B cell (primary cell): ENCODE measurements around the gene HCFC1. TPM values are rescaled to one million over a fixed set of nuclear protein-coding genes. Genes with fewer than 3 reads are reported as not detected.

Source experiments
- ATAC-seq: fragments of 200-7000 bp; cut with Tn5 transposase; one replicate; pipeline ENCODE4 v1.10.0; 2021; ENCODE audit warnings: low read depth, mild to moderate bottlenecking, moderate number of reproducible peaks, moderate library complexity
- CTCF ChIA-PET: fragments of 350-600 bp; sonication (Branson Sonifier 250); formaldehyde crosslinking; loops from one replicate; lab custom pipeline; 2021; ENCODE audit warnings: antibody characterized with exemption, inconsistent platforms; lab: Charles Lee
- POLR2A ChIA-PET: fragments of 350-600 bp; sonication (Branson Sonifier 250); formaldehyde crosslinking; loops from one replicate; lab custom pipeline; 2021; ENCODE audit warnings: antibody characterized with exemption; lab: Charles Lee
- DNase-seq: peaks from one replicate; pipeline ENCODE4 v3.0.0; 2013
- H2AFZ ChIP-seq: 2 replicates; pipeline ENCODE4 v1.6.1; 2012; ENCODE audit warnings: mild to moderate bottlenecking, low read depth, low read length; ENCODE audit not compliant: insufficient read depth, poor library complexity, severe bottlenecking
- H3K27ac ChIP-seq, 2 donors: 1 replicate in 1 of 2; 2 replicates in 1 of 2; pipeline ENCODE4 v1.5.1; 2012 to 2013; ENCODE audit warnings: low read length in 2 of 2, mild to moderate bottlenecking in 2 of 2, moderate library complexity in 1 of 2
- H3K27me3 ChIP-seq, 4 experiments: fragments of 200-600 bp in 1 of 4; sonication (generic) in 1 of 4; replicated peaks in 1 of 4; 1 replicate in 2 of 4; 2 replicates in 2 of 4; pipeline versions ENCODE4 v1.6.1 to v1.7.0; 2013 to 2016; ENCODE audit warnings: low read length in 3 of 4, mild to moderate bottlenecking in 2 of 4, mixed read lengths in 1 of 4, moderate library complexity in 1 of 4; ENCODE audit not compliant: insufficient read depth in 4 of 4, control insufficient read depth in 3 of 4; ENCODE audit errors: control extremely low read depth in 1 of 4
- H3K36me3 ChIP-seq, 2 experiments: replicated peaks in 1 of 2; 1 replicate in 1 of 2; 2 replicates in 1 of 2; pipeline versions ENCODE4 v1.6.1 to v1.7.1; 2013; ENCODE audit warnings: low read length in 1 of 2; ENCODE audit not compliant: insufficient read depth in 2 of 2, control insufficient read depth in 1 of 2; ENCODE audit errors: control extremely low read depth in 1 of 2, extremely low read depth in 1 of 2
- H3K4me1 ChIP-seq, 2 donors: fragments of 200-600 bp in 1 of 2; sonication (generic) in 1 of 2; 1 replicate in 1 of 2; 2 replicates in 1 of 2; pipeline versions ENCODE4 v1.5.1 to v1.6.1; 2013 to 2017; ENCODE audit warnings: low read length in 2 of 2; ENCODE audit not compliant: control insufficient read depth in 2 of 2, insufficient read depth in 2 of 2
- H3K4me2 ChIP-seq: replicated peaks from 2 replicates; pipeline ENCODE3; 2012; ENCODE audit warnings: mild to moderate bottlenecking, low read depth, low read length; ENCODE audit not compliant: poor library complexity, severe bottlenecking
- H3K4me3 ChIP-seq, 5 experiments: fragments of 200-600 bp in 1 of 5; sonication (generic) in 1 of 5; 1 replicate in 3 of 5; 2 replicates in 2 of 5; pipeline versions ENCODE4 v1.5.1 to v1.7.0; 2011 to 2016; ENCODE audit warnings: low read length in 4 of 5, mild to moderate bottlenecking in 4 of 5, low read depth in 2 of 5, control low read depth in 1 of 5, moderate library complexity in 1 of 5; ENCODE audit not compliant: insufficient read depth in 1 of 5; ENCODE audit errors: control extremely low read depth in 1 of 5, extremely low read depth in 1 of 5
- H3K79me2 ChIP-seq: fragments of 200-600 bp; sonication (generic); one replicate; pipeline ENCODE4 v1.6.0; 2016; ENCODE audit warnings: low read length; ENCODE audit not compliant: control insufficient read depth, insufficient read depth
- H3K9ac ChIP-seq: fragments of 200-600 bp; sonication (generic); 2 replicates; pipeline ENCODE4 v1.6.1; 2017; ENCODE audit warnings: mild to moderate bottlenecking, low read length, moderate library complexity
- H3K9me3 ChIP-seq, 3 donors: one replicate each; pipeline versions ENCODE4 v1.6.1 to v1.7.1; 2013; ENCODE audit warnings: low read length in 2 of 3; ENCODE audit not compliant: control insufficient read depth in 2 of 3, insufficient read depth in 1 of 3; ENCODE audit errors: control extremely low read depth in 1 of 3
- H4K20me1 ChIP-seq: 2 replicates; pipeline ENCODE4 v1.6.0; 2012; ENCODE audit warnings: mild to moderate bottlenecking, low read length; ENCODE audit not compliant: insufficient read depth, control insufficient read depth, poor library complexity, severe bottlenecking
- H3K27ac Mint-ChIP-seq: one replicate; pipeline ENCODE4 v1.8.0; 2021; ENCODE audit warnings: mixed read lengths
- H3K27me3 Mint-ChIP-seq: one replicate; pipeline ENCODE4 v1.8.0; 2021; ENCODE audit warnings: mixed read lengths
- H3K4me1 Mint-ChIP-seq: one replicate; pipeline ENCODE4 v1.8.0; 2021; ENCODE audit warnings: mixed read lengths
- H3K4me3 Mint-ChIP-seq: one replicate; pipeline ENCODE4 v1.8.0; 2021; ENCODE audit warnings: mixed read lengths
- H3K9me3 Mint-ChIP-seq: one replicate; pipeline ENCODE4 v1.8.0; 2022; ENCODE audit warnings: mixed read lengths; ENCODE audit not compliant: insufficient read depth
- CTCF ChIP-seq: fragments of 200-600 bp; IDR thresholded peaks from one replicate; pipeline ENCODE4 v1.8.0; 2022; ENCODE audit warnings: antibody characterized with exemption, mild to moderate bottlenecking
- EZH2 ChIP-seq: IDR thresholded peaks from 2 replicates; pipeline ENCODE4 v1.6.1; 2012; ENCODE audit warnings: borderline replicate concordance, low read depth, mild to moderate bottlenecking, moderate library complexity, low read length; ENCODE audit not compliant: insufficient read depth, poor library complexity, severe bottlenecking
- WGBS: methylation state at CpG from one replicate; pipeline ENCODE4 v1.1.5; 2013; ENCODE audit warnings: missing lambda C conversion rate; ENCODE audit not compliant: insufficient coverage; 5-methylcytosine and 5-hydroxymethylcytosine counted together
- intact Hi-C: fragments of 100-400 bp; cut with micrococcal nuclease; formaldehyde crosslinking; loops from one replicate; pipeline ENCODE4 v1.10.0; 2022
- polyA plus RNA-seq: library from polyadenylated mRNA; depleted of rRNA; stranded (reverse); fragments of >200 nt; gene quantifications from 2 replicates; pipeline ENCODE4 v1.2.3, GENCODE V29; 2012
- total RNA-seq, 2 donors: library from RNA; stranded (reverse); fragments of 120-200 nt in 1 of 2; gene quantifications; 1 replicate in 1 of 2; 2 replicates in 1 of 2; pipeline versions ENCODE4 v1.2.3 to v1.2.4, GENCODE V29; 2013 to 2022

HCFC1 gene
- total and polyA plus RNA-seq, 2 donors (not counting 1 experiment from before 2014, with no cell fraction given), result 32.1 to 57.7 TPM

- peaks cover 0 to 51% of the 10 kb centered on the region in 2 experiments for H3K36me3 ChIP-seq
- Mint-ChIP-seq H3K27me3 (no peaks in the 10 kb centered on the region), H3K9me3 (no peaks in the 10 kb centered on the region), H3K4me3 (no peak overlapping the region), H3K4me1 (no peaks in the 10 kb centered on the region), H3K27ac (peak overlapping the region; percentile 32)
- ChIA-PET CTCF (interaction anchor here (1.5 kb wide), 1 partner anchor 13 kb away, joined by 5 read pairs; no protein-coding TSS in a partner anchor), POLR2A (no interaction called here)
- no peak for TF ChIP-seq CTCF
- no peak for TF ChIP-seq EZH2
- WGBS, result 100% methylated on average over 2 of the region's 6 CpGs
- no peak overlapping the region for H3K27ac ChIP-seq
- no peak for DNase-seq
- intact Hi-C loops, result no loop called here
- H4K20me1 ChIP-seq, result peaks cover 50% of the 10 kb centered on the region
- ATAC-seq, result no peak
- no peaks in the 10 kb centered on the region for H3K27me3 ChIP-seq
- H3K4me2 ChIP-seq, result no peak overlapping the region
- no peak overlapping the region for H3K4me3 ChIP-seq
- no peak overlapping the region for H2AFZ ChIP-seq
- H3K9ac ChIP-seq, result no peak overlapping the region
- no peaks in the 10 kb centered on the region for H3K4me1 ChIP-seq
- H3K9me3 ChIP-seq, result no peaks in the 10 kb centered on the region
- peaks cover 4% of the 10 kb centered on the region for H3K79me2 ChIP-seq
Measured at GRCh38 chrX:153911798-153912197, 59.8 kb downstream of the HCFC1 start.

GRCh38 chrX:153910446-153910845, 61.2 kb downstream of the HCFC1 start:
- H3K4me2 ChIP-seq, result no peak overlapping the region
- intact Hi-C loops, result no loop called here
- no peak overlapping the region for H3K4me3 Mint-ChIP-seq
- peaks cover 0 to 43% of the 10 kb centered on the region in 2 experiments for H3K36me3 ChIP-seq
- no peak overlapping the region for H3K27ac ChIP-seq
- ATAC-seq (no peak), DNase-seq (no peak)
- H3K9me3 ChIP-seq, result no peaks in the 10 kb centered on the region
- no peaks in the 10 kb centered on the region for H3K27me3 Mint-ChIP-seq
- H3K9ac ChIP-seq, result no peak overlapping the region
- POLR2A ChIA-PET, result interaction anchor here (0.6 to 0.7 kb wide), 2 partner anchors 7 to 132 kb away, joined by 4 to 5 read pairs; no protein-coding TSS in a partner anchor
- H3K4me1 Mint-ChIP-seq, result peaks cover 5% of the 10 kb centered on the region
- no peaks in the 10 kb centered on the region for H3K27me3 ChIP-seq
- CTCF ChIA-PET, result interaction anchor here (1.5 kb wide), 1 partner anchor 14 kb away, joined by 5 read pairs; no protein-coding TSS in a partner anchor
- H3K27ac Mint-ChIP-seq, result no peak overlapping the region
- H3K79me2 ChIP-seq, result no peaks in the 10 kb centered on the region
- H3K4me3 ChIP-seq, result no peak overlapping the region
- H3K4me1 ChIP-seq, result no peaks in the 10 kb centered on the region
- no peaks in the 10 kb centered on the region for H3K9me3 Mint-ChIP-seq
- peaks cover 41% of the 10 kb centered on the region for H4K20me1 ChIP-seq
- WGBS, result over 99% methylated on average over 14 of the region's 22 CpGs
- H2AFZ ChIP-seq, result no peak overlapping the region
- no peak for TF ChIP-seq EZH2
- TF ChIP-seq CTCF, result no peak
